GM19452 (cell line): ENCODE results near the gene PLA2R1.

ENCODE experiments used
- ATAC-seq: cut with Tn5 transposase; IDR thresholded peaks from one replicate; pipeline ENCODE4 v1.9.1; 2021; ENCODE audit not compliant: unreplicated experiment

Gene PLA2R1

DNA sequence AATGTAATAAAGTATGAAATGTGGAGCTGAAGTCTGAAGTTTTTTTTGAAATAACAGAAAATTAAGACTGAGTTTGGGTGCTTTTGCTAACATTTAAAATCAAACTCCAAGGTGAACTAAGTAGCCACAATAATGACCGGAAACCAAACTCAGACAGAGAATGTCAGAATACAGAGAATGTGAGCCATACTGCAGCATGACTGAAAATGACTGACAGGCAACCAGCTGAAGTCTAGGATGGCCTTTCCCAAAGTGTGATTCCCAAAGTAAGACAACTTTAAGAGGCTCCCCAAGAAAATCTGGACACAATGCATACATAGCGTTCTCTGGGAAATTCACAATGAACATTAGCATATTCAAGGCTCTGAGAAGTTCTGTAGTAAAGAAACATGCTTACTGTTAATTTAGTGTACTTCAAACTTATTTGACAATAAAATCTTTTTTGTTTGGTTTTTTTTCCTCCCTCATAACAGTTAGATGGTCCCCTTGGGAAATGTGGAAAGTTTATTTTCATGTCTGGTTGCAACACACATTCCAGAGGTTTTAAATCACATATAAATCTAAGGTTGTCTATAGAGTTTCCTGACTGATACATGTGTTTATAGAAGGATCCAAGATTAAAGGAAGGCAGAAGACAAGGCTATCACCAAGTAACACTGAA, 28.6 kb downstream of the PLA2R1 start:
- ATAC-seq = no peak

GRCh38 chr2:160029270-160029628, 33.2 kb downstream of the PLA2R1 start:
- ATAC-seq = no peak

- ATAC-seq = no peak
These were observed 33.8 kb downstream of the PLA2R1 start for GRCh38 chr2:160028431-160029269.

DNA sequence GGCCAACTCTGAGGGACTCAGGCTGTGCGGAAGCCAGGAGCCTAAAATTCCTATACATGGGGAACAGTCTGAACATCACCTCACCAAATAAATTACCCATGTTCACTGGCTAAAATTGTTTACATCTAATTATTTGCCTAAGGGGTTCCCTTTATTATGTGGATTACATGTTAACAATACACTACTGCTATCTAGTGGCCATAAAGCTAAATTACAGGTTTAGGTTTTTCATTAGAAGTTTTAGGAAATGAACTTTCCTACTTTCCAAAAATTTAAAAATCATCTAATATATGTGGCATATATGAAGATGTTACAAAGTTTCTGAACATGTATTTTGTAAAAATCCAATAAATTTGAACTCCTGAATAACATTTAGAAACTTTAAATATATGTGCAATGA, 40.3 kb downstream of the PLA2R1 start:
- ATAC-seq = no peak

DNA sequence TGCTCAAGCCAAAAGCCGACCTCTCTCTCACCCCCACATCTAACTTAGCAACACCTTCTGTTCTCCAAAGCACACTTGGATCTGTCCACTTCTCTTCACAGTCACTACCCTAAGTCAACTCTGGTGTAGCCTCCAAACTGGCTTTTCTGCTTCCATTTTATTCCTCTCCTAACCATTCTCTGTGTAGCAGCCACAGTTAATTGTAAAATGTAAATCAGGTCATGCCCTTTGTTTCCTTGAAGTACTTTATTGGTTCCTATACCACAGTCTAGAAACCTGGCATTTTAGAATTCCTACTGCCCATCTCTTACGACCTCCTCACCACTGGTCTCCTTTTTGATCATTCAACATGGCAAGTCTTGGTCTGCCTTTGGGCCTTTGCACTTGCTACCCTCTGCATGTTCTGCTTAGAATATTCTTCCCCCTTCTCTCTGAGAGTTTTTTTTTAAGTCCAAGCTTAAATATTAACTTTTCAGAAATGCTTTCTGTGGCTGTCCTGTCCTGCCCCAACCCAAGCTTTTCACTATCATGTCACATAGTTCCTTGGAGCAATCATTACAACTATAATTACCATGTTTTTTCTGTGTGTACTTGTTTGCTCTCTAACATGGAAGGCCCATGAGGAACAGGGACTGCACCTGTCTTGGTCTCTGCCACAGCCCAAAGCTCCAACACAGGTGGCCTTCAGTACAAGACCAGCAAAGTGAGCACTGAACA, 42.9 kb downstream of the PLA2R1 start:
- no peak for ATAC-seq

- no peak for ATAC-seq
These were observed 46.7 kb downstream of the PLA2R1 start for GRCh38 chr2:160015746-160016145.

DNA sequence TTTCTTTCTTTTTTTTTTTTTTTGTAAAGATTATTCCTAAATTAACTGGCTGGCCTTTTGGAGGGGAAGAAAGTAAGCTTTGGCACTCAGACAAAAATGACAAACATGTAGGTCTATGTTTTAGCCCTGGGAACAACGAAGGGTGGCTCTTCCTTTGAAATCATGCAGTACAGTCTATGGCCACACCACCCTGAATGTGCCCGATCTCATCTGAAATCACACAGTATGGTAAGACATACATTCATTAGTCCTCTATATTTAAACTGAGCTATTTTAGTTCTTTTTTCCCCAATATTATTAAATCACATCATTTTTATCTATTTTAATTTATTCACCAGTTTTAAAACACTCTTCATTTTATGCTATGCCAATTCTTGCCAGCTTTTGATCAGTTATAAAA, 48.2 kb downstream of the PLA2R1 start:
- no peak for ATAC-seq

GRCh38 chr2:160010361-160011145, 51.9 kb downstream of the PLA2R1 start:
- no peak for ATAC-seq

- ATAC-seq = no peak
These were observed 55.3 kb downstream of the PLA2R1 start for GRCh38 chr2:160007111-160007510.

GRCh38 chr2:160006475-160006874, 55.9 kb downstream of the PLA2R1 start:
- peak; percentile 69 for ATAC-seq

- ATAC-seq = peak; percentile 14
These were observed 56.5 kb downstream of the PLA2R1 start for GRCh38 chr2:160005908-160006307.

DNA sequence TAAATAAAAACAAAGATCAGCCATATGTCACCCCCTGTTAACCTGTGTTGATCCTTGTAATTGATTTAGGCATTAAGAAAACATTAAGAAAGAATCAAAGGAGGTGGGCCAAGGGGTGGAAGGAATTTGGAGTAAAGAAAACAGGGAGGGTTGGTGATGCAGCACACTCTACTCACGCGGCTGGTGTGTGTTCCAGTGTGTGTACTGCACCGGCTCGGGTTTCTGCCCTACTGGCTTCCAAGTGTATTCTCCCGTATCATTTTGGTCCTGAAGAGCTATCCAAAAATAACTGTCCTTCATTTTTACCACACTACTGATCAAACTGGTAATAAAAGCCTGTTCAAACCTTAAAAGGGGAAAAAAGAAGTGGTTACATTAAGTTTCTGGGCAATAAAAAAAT, 56.9 kb downstream of the PLA2R1 start:
- no peak for ATAC-seq

DNA sequence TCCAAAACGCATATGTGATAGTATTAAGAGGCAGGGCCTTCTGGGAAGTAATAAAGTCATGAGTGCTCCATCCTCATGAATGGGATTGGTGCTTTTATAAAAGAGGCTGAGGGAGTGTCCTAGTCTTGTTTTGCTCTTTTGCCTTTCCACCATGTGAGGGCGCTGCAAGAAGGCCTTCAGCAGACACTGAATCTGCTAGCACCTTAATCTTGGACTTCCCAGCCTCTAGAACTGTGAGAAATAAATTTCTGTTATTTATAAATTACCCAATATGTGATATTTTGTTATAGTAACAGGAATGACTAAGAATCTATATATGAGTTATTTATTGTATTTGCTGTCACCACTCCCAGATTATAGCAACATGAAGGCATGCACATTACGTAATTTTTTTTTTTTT, 63.5 kb downstream of the PLA2R1 start:
- ATAC-seq = no peak

DNA sequence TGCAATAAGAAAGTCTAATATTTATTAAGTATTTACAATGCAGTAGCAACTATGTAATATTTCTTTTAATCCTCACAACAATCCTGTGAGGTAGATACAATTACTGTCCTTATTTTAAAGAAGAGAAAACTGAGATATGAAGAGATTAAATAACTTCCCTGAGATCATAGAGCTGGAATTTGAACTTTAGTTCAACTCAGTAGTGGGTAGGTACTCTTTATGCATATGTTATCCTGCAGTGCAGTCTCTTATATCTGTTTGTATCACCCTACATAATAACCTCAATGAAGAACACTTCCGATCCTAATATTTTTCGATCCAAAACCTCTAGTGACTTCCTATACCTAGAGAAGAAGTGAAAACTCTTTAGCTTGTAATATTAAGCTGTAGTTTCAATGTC, 64.2 kb downstream of the PLA2R1 start:
- no peak for ATAC-seq

DNA sequence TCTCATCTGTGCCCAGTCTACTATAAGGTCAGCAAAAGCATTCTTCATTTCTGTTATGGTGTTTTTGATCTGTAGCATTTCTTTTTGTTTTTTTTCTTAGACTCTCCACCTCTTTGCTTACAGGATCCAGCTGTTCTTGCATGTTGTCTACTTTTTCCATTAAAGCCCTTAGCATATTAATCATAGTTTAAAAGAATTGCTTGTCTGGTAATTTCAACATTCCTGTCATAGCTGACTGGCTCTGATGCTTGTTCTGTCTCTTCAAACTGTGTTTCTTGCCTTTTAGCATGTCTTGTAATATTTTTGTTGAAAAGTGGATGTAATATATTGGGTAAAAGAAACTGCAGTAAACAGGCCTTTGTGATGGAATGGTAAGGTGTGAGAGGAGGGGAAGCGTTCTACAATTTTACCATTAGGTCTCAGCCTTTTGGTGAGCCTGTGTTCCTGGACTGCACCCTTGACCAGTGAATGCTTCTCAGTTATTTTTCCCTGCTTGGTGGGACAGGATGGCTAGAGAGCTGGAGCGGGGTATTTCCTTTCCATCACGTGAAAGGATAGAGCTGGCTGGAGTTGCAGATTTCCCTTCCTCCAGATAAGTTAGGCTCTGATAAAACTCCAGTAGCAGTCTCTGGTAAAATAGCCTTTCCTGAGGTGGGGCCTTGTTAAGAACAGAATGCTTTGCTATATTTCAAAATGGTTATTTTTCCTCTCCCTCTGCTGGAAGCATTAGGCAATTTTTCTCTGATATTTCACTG, 65.4 kb downstream of the PLA2R1 start:
- ATAC-seq = no peak

DNA sequence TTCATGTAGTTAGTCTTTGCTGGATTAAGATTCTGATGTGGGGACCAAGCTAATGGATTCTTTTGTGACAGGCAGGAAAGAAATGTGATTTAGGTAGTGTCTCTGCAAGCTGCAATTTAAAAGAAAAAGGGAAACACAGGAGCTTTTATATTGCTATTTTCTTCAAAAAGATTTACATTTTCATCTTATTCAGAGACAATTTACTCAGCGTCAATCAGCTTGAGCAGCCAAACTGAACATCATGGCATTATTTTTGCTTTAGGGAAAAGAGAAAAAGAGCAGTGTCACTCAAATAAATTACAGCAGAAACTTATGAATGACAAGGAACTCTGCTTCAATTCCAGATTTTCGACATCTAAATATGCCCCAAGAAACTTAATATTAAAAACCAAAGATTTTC, 67.4 kb downstream of the PLA2R1 start:
- no peak for ATAC-seq

DNA sequence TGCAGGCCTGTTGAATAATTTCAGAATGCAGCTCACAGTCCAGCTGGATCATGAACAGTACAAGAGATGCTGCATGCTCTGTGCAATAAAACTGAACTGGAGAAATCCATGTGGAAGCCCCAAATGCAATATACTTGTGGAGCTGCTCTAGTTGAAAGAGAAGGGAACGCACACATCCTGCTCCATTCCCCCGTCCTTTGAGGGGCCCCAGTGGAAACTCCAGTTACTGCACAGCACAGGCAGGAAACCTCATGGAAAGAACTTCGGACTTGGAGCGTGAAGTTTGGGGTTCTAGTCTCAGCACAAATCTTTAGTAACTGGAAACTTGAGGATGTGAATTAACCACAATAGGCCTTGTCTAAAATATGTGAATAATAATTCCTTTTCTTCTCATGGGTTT, 73.2 kb downstream of the PLA2R1 start:
- no peak for ATAC-seq

GRCh38 chr2:159988412-159988970, 73.9 kb downstream of the PLA2R1 start:
- ATAC-seq = no peak

DNA sequence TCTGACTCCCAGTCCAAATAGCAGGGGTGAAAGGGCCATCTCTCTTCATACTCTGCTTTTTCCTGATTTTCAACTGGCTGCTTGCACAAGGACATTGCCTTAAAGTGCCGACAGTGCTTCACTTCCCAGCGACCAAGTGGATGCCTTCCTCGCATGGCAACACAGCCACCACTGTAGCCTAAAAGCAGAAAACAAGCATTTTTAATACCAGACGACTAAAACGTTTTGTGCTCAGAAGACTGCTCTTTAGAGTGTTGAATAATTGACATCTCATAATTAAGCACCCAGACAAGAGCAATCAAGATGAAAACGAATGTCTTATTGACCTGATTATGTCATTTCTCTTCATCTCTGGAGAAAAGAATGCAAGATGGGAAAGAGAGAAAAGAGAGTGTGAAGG, 75.2 kb downstream of the PLA2R1 start:
- no peak for ATAC-seq

- no peak for ATAC-seq
These were observed 76.8 kb downstream of the PLA2R1 start for GRCh38 chr2:159985656-159986055.
